K562 (cell line): ENCODE data around the gene DHX58. TPM values are rescaled to one million over a fixed set of nuclear protein-coding genes. Genes with fewer than 3 reads are reported as not detected.

ENCODE experiments used
- ATAC-seq: fragments of 200-7000 bp; cut with Tn5 transposase; 3 replicates; pipeline ENCODE4 v1.9.1; 2020; ENCODE audit warnings: moderate library complexity
- BruUV-seq: library from RNA; stranded (reverse); fragments of 400-500 nt; replicated peaks from 2 replicates; lab custom pipeline; 2021; lab: Mats Ljungman, UMichigan
- CTCF ChIA-PET: fragments of 300-600 bp; formaldehyde crosslinking; extraction: SDS; loops from one replicate; lab custom pipeline; 2021; ENCODE audit warnings: low intra/inter-chr PET ratio; lab: Yijun Ruan, JAX
- POLR2A ChIA-PET: fragments of 300-600, 350-650 bp; sonication (Branson Sonifier 250); formaldehyde crosslinking; extraction: SDS; loops from one replicate; lab custom pipeline; 2021; ENCODE audit warnings: antibody characterized with exemption, inconsistent platforms; lab: Yijun Ruan, JAX
- DNase-seq, 4 experiments: peaks; one replicate each; pipeline versions ENCODE4 v3.0.0 to v3.0.0-alpha.2; 2011 to 2018; ENCODE audit warnings: low spot score in 3 of 4, mixed read lengths in 3 of 4; ENCODE audit errors: extremely low read depth in 1 of 4
- FAIRE-seq: peaks from 2 replicates; lab custom pipeline; 2011; peaks lifted over from hg19 to GRCh38; lab: Jason Lieb, UNC
- H2AFZ ChIP-seq: 2 replicates; pipeline ENCODE4 v1.6.0; 2011; ENCODE audit warnings: low read depth, low read length, control low read depth, inconsistent platforms
- H3K27ac ChIP-seq: fragments of 200-600 bp; 3 replicates; pipeline ENCODE4 v1.8.0; 2011; ENCODE audit warnings: low read depth, mild to moderate bottlenecking, control low read depth, inconsistent platforms, low read length, moderate library complexity, mixed read lengths; ENCODE audit errors: extremely low read depth
- H3K27me3 ChIP-seq, 2 experiments: fragments of 300-600 bp in 1 of 2; 2 replicates in 1 of 2; 3 replicates in 1 of 2; pipeline versions ENCODE4 v1.6.0 to v1.8.0; 2011; ENCODE audit warnings: inconsistent platforms in 2 of 2, low read length in 2 of 2, mild to moderate bottlenecking in 1 of 2, mixed read lengths in 1 of 2, moderate library complexity in 1 of 2; ENCODE audit not compliant: control insufficient read depth in 2 of 2, insufficient read depth in 2 of 2
- H3K36me3 ChIP-seq: fragments of 300-600 bp; 3 replicates; pipeline ENCODE4 v1.8.0; 2011; ENCODE audit warnings: mild to moderate bottlenecking, low read length, inconsistent platforms; ENCODE audit not compliant: control insufficient read depth, insufficient read depth
- H3K4me1 ChIP-seq, 2 experiments: fragments of 200-600 bp in 1 of 2; replicated peaks in 1 of 2; 2 replicates in 1 of 2; 3 replicates in 1 of 2; pipeline versions ENCODE4 v1.5.1 to v1.8.0; 2011; ENCODE audit warnings: inconsistent platforms in 2 of 2, low read length in 2 of 2, mild to moderate bottlenecking in 1 of 2, mixed read lengths in 1 of 2, moderate library complexity in 1 of 2; ENCODE audit not compliant: control insufficient read depth in 2 of 2, insufficient read depth in 2 of 2
- H3K4me2 ChIP-seq: 2 replicates; pipeline ENCODE4 v1.6.1; 2011; ENCODE audit warnings: low read length, control low read depth, inconsistent platforms, mixed read lengths; ENCODE audit not compliant: insufficient read depth
- H3K4me3 ChIP-seq: fragments of 200-600 bp; sonication (generic), shearing (Covaris generic); 2 replicates; pipeline ENCODE4 v1.5.1; 2016; ENCODE audit warnings: control low read depth, inconsistent platforms
- H3K79me2 ChIP-seq: fragments of 200-600 bp; 3 replicates; pipeline ENCODE4 v1.8.0; 2011; ENCODE audit warnings: low read length, inconsistent platforms; ENCODE audit not compliant: control insufficient read depth, insufficient read depth
- H3K9ac ChIP-seq, 2 experiments: 2 replicates each; pipeline versions ENCODE4 v1.6.0 to v1.6.1; 2011; ENCODE audit warnings: low read depth in 2 of 2, low read length in 2 of 2, control low read depth in 1 of 2, inconsistent platforms in 1 of 2, mild to moderate bottlenecking in 1 of 2, mixed read lengths in 1 of 2; ENCODE audit not compliant: insufficient read depth in 1 of 2
- H3K9me1 ChIP-seq: one replicate; pipeline ENCODE4 v1.6.0; 2011; ENCODE audit warnings: inconsistent platforms, mild to moderate bottlenecking, low read length, moderate library complexity; ENCODE audit not compliant: control insufficient read depth, insufficient read depth
- H3K9me3 ChIP-seq: replicated peaks from 2 replicates; pipeline ENCODE4 v1.5.1; 2011; ENCODE audit warnings: low read depth, low read length, inconsistent platforms; ENCODE audit not compliant: control insufficient read depth, insufficient read depth
- H4K20me1 ChIP-seq: replicated peaks from 2 replicates; pipeline ENCODE4 v1.6.1; 2011; ENCODE audit warnings: low read length, inconsistent platforms, mixed read lengths; ENCODE audit not compliant: control insufficient read depth, insufficient read depth
- EP400 ChIP-seq: fragments of 450-650 bp; IDR thresholded peaks from 2 replicates; pipeline ENCODE4 v1.6.1; 2017; ENCODE audit warnings: antibody characterized with exemption, mild to moderate bottlenecking, moderate library complexity
- HIVEP1 ChIP-seq: fragments of 250-450 bp; sonication (Bioruptor Pico); IDR thresholded peaks from 2 replicates; pipeline ENCODE4 v1.4.0; 2020; ENCODE audit warnings: mild to moderate bottlenecking
- KDM2B ChIP-seq: fragments of 250-450 bp; sonication (Bioruptor Pico); IDR thresholded peaks from 2 replicates; pipeline ENCODE4 v1.8.0; 2021; ENCODE audit warnings: mild to moderate bottlenecking, moderate library complexity
- KLF10 ChIP-seq: fragments of 250-450 bp; sonication (Bioruptor Pico); IDR thresholded peaks from 2 replicates; pipeline ENCODE4 v1.6.1; 2021; ENCODE audit warnings: matching md5 sums
- NFRKB ChIP-seq: fragments of 450-650 bp; IDR thresholded peaks from 2 replicates; pipeline ENCODE4 v1.6.1; 2016; ENCODE audit warnings: low read depth
- RNF2 ChIP-seq: sonication (generic); IDR thresholded peaks from 2 replicates; pipeline ENCODE4 v1.6.1; 2016
- SMAD4 ChIP-seq: fragments of 250-450 bp; sonication (Bioruptor Pico); conservative IDR thresholded peaks from 2 replicates; pipeline ENCODE4 v1.8.0; 2021; ENCODE audit warnings: inconsistent platforms, mild to moderate bottlenecking, moderate library complexity
- TOE1 ChIP-seq, 2 experiments: fragments of 450-650 bp in 1 of 2; sonication (generic) in 1 of 2; formaldehyde crosslinking in 1 of 2; IDR thresholded peaks; 2 replicates each; pipeline versions ENCODE4 v1.7.1 to v1.8.0; 2016 to 2022; ENCODE audit warnings: borderline replicate concordance in 2 of 2, mild to moderate bottlenecking in 2 of 2, antibody characterized with exemption in 1 of 2, inconsistent platforms in 1 of 2, low read depth in 1 of 2, missing genetic modification reagents in 1 of 2, moderate library complexity in 1 of 2
- TRIM24 ChIP-seq, 2 experiments: fragments of 450-650 bp; IDR thresholded peaks; 2 replicates each; pipeline ENCODE4 v1.6.1; 2016
- ZNF311 ChIP-seq: fragments of 250-450 bp; sonication (Bioruptor Pico); IDR thresholded peaks from 2 replicates; pipeline ENCODE4 v1.4.0; 2020; ENCODE audit warnings: mild to moderate bottlenecking, moderate library complexity
- ZNF347 ChIP-seq: fragments of 450-650 bp; formaldehyde crosslinking; IDR thresholded peaks from 2 replicates; pipeline ENCODE4 v1.4.0; 2020; ENCODE audit warnings: low read depth, mild to moderate bottlenecking, moderate library complexity
- ZNF764 ChIP-seq: fragments of 250-450 bp; sonication (Bioruptor Pico); IDR thresholded peaks from 2 replicates; pipeline ENCODE4 v1.4.0; 2020; ENCODE audit warnings: low read depth, mild to moderate bottlenecking, moderate library complexity
- WGBS: fragments of 100-300 bp; shearing (Covaris generic); methylation state at CpG from one replicate; pipeline ENCODE4 v1.1.6; 2016; ENCODE audit warnings: low coverage, mixed read lengths; ENCODE audit not compliant: insufficient coverage; ENCODE audit errors: missing lambda C conversion rate; 5-methylcytosine and 5-hydroxymethylcytosine counted together
- in situ Hi-C: fragments of 300-500 bp; cut with MboI; formaldehyde crosslinking; loops from 4 replicates; pipeline ENCODE4 v1.15.0; 2018; ENCODE audit warnings: inconsistent platforms, mixed read lengths
- intact Hi-C: fragments of 100-400 bp; cut with micrococcal nuclease; formaldehyde crosslinking; loops from 2 replicates; pipeline ENCODE4 v1.14.2; 2022
- polyA plus RNA-seq, 8 experiments: library from polyadenylated mRNA; depleted of rRNA in 4 of 8; stranded (reverse) in 5 of 8; unstranded in 3 of 8; fragments of >200 nt; fragmentation: Nextera tagmentation in 2 of 8; fragmentation: Illumina TruSeq in 1 of 8; extraction: Ambion mirVana in 2 of 8; extraction: Trizol in 1 of 8; gene quantifications; 2 replicates each; pipeline versions ENCODE4 v1.2.1 to v1.2.3, GENCODE V29; 2011 to 2014; ENCODE audit warnings: inconsistent platforms in 1 of 8, missing spikeins in 1 of 8
- total RNA-seq, 7 experiments: library from RNA; depleted of rRNA in 6 of 7; stranded (reverse); fragments of >200 nt in 6 of 7; fragmentation: Illumina TruSeq in 2 of 7; extraction: Trizol in 2 of 7; gene quantifications; 2 replicates each; pipeline versions ENCODE4 v1.2.1 to v1.2.3, GENCODE V29; 2011 to 2021; ENCODE audit warnings: low replicate concordance in 1 of 7
- TF ChIP-seq, protein P1 (sequence below): sonication (generic); formaldehyde crosslinking; IDR thresholded peaks from 2 replicates; pipeline ENCODE4 v1.8.1; 2023; ENCODE audit warnings: mild to moderate bottlenecking, missing genetic modification reagents
- TF ChIP-seq, protein P2 (sequence below): sonication (generic); formaldehyde crosslinking; IDR thresholded peaks from 2 replicates; pipeline ENCODE4 v1.8.1; 2023; ENCODE audit warnings: missing genetic modification reagents, mild to moderate bottlenecking, borderline replicate concordance

The DHX58 gene
- total and polyA plus RNA-seq, 9 of the 15 experiments (the other 6 are each of a cell fraction or from before 2014, with no cell fraction given), result 0.15 to 3.0 (median 1.4) TPM

GRCh38 chr17:42061646-42062487, 50.6 kb downstream of the DHX58 start:
- peaks cover 0 to 18% of the 10 kb centered on the region in 2 experiments; a peak in 3 of 5 replicates for H3K4me1 ChIP-seq
- no peaks in the 10 kb centered on the region for H4K20me1 ChIP-seq
- no peaks in the 10 kb centered on the region for H3K27me3 ChIP-seq
- DNase-seq (no peak), FAIRE-seq (no peak), ATAC-seq (peak; percentile 68; the same call in 2 of the 3 replicates)
- 19% methylated on average over 5 of the region's 5 CpGs for WGBS
- ChIA-PET POLR2A (interaction anchor here (0.7 kb wide), 1 partner anchor 39 kb away, joined by 3 read pairs; no protein-coding TSS in a partner anchor), CTCF (interaction anchor here (0.6 kb wide), 1 partner anchor 14 kb away, joined by 3 read pairs; no protein-coding TSS in a partner anchor)
- no peak overlapping the region for H2AFZ ChIP-seq
- H3K36me3 ChIP-seq, result no peaks in the 10 kb centered on the region
- H3K9me1 ChIP-seq, result peaks cover 3% of the 10 kb centered on the region
- intact Hi-C loops, result no loop called here
- H3K4me2 ChIP-seq, result no peak overlapping the region
- H3K27ac ChIP-seq, result no peak overlapping the region
- H3K4me3 ChIP-seq, result no peak overlapping the region
- BruUV-seq, result no TSS peak
- H3K9me3 ChIP-seq, result no peaks in the 10 kb centered on the region
- in situ Hi-C loops, result no loop called here
- H3K9ac ChIP-seq, result peak overlapping the region in 1 of 2 experiments; percentile 47; a peak in 1 of 4 replicates
- H3K79me2 ChIP-seq, result no peaks in the 10 kb centered on the region
- TF ChIP-seq HIVEP1 (CRISPR knock-in tag) (no peak), KLF10 (CRISPR knock-in tag) (no peak), NFRKB (no peak), ZNF311 (CRISPR knock-in tag) (no peak), TOE1 (IDR thresholded peaks at IDR 0.05; ENCODE audit: borderline replicate concordance) (no peak), TOE1 (CRISPR knock-in tag; IDR thresholded peaks at IDR 0.05; ENCODE audit: borderline replicate concordance, low read depth) (no peak), KDM2B (no peak), EP400 (no peak), ZNF764 (CRISPR knock-in tag) (no peak), RNF2 (no peak), TRIM24 (IDR thresholded peaks at IDR 0.05) (no peak), SMAD4 (CRISPR knock-in tag) (no peak), ZNF347 (no peak)
- TF ChIP-seq, protein P1, sequence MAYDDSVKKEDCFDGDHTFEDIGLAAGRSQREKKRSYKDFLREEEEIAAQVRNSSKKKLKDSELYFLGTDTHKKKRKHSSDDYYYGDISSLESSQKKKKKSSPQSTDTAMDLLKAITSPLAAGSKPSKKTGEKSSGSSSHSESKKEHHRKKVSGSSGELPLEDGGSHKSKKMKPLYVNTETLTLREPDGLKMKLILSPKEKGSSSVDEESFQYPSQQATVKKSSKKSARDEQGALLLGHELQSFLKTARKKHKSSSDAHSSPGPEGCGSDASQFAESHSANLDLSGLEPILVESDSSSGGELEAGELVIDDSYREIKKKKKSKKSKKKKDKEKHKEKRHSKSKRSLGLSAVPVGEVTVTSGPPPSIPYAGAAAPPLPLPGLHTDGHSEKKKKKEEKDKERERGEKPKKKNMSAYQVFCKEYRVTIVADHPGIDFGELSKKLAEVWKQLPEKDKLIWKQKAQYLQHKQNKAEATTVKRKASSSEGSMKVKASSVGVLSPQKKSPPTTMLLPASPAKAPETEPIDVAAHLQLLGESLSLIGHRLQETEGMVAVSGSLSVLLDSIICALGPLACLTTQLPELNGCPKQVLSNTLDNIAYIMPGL (CRISPR knock-in tag), result no peak
- TF ChIP-seq, protein P2, sequence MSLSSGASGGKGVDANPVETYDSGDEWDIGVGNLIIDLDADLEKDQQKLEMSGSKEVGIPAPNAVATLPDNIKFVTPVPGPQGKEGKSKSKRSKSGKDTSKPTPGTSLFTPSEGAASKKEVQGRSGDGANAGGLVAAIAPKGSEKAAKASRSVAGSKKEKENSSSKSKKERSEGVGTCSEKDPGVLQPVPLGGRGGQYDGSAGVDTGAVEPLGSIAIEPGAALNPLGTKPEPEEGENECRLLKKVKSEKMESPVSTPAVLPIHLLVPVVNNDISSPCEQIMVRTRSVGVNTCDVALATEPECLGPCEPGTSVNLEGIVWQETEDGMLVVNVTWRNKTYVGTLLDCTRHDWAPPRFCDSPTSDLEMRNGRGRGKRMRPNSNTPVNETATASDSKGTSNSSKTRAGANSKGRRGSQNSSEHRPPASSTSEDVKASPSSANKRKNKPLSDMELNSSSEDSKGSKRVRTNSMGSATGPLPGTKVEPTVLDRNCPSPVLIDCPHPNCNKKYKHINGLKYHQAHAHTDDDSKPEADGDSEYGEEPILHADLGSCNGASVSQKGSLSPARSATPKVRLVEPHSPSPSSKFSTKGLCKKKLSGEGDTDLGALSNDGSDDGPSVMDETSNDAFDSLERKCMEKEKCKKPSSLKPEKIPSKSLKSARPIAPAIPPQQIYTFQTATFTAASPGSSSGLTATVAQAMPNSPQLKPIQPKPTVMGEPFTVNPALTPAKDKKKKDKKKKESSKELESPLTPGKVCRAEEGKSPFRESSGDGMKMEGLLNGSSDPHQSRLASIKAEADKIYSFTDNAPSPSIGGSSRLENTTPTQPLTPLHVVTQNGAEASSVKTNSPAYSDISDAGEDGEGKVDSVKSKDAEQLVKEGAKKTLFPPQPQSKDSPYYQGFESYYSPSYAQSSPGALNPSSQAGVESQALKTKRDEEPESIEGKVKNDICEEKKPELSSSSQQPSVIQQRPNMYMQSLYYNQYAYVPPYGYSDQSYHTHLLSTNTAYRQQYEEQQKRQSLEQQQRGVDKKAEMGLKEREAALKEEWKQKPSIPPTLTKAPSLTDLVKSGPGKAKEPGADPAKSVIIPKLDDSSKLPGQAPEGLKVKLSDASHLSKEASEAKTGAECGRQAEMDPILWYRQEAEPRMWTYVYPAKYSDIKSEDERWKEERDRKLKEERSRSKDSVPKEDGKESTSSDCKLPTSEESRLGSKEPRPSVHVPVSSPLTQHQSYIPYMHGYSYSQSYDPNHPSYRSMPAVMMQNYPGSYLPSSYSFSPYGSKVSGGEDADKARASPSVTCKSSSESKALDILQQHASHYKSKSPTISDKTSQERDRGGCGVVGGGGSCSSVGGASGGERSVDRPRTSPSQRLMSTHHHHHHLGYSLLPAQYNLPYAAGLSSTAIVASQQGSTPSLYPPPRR (CRISPR knock-in tag), result no peak
